ENCODE data around the gene LBH.

LBH gene

GRCh38 chr2:30231212-30231995 lies at the start of gene LBH:
LBH (plus strand) TSS chr2:30231534; CDS start chr2:30231739, 205 bp downstream.
- peak; percentile 87 to 91 for DNase-seq

GRCh38 chr2:30184035-30184434 lies 47.3 kb upstream of the LBH start:
- DNase-seq, result no peak

- DNase-seq, result no peak
These were observed 46.2 kb upstream of the LBH start for GRCh38 chr2:30185178-30185577.

- DNase-seq, result no peak
These were observed 43.0 kb upstream of the LBH start for GRCh38 chr2:30188292-30188691.

GRCh38 chr2:30190637-30191036 lies 40.7 kb upstream of the LBH start:
- DNase-seq, result no peak

- no peak for DNase-seq
These were observed 40.2 kb upstream of the LBH start for GRCh38 chr2:30191107-30191506.

- DNase-seq, result no peak
These were observed 39.5 kb upstream of the LBH start for GRCh38 chr2:30191819-30192271.

- no peak for DNase-seq
These were observed 39.0 kb upstream of the LBH start for GRCh38 chr2:30192314-30192713.

- no peak for DNase-seq
These were observed 38.1 kb upstream of the LBH start for GRCh38 chr2:30193104-30193681.

- no peak for DNase-seq
These were observed 36.9 kb upstream of the LBH start for GRCh38 chr2:30194421-30194820.

- DNase-seq, result no peak
These were observed 36.3 kb upstream of the LBH start for GRCh38 chr2:30195016-30195415.

- DNase-seq, result no peak
These were observed 33.7 kb upstream of the LBH start for GRCh38 chr2:30197570-30198192.

- no peak for DNase-seq
These were observed 29.3 kb upstream of the LBH start for GRCh38 chr2:30201990-30202389.

GRCh38 chr2:30203156-30203555 lies 28.2 kb upstream of the LBH start:
- no peak for DNase-seq

- no peak for DNase-seq
These were observed 27.1 kb upstream of the LBH start for GRCh38 chr2:30204281-30204680.

- DNase-seq, result no peak
These were observed 25.9 kb upstream of the LBH start for GRCh38 chr2:30205456-30205855.

GRCh38 chr2:30206461-30207430 lies 24.6 kb upstream of the LBH start:
- DNase-seq, result no peak

- no peak for DNase-seq
These were observed 22.9 kb upstream of the LBH start for GRCh38 chr2:30208453-30208852.

- no peak for DNase-seq
These were observed 22.1 kb upstream of the LBH start for GRCh38 chr2:30209227-30209626.

- no peak for DNase-seq
These were observed 18.0 kb upstream of the LBH start for GRCh38 chr2:30213326-30213725.

- no peak for DNase-seq
These were observed 17.3 kb upstream of the LBH start for GRCh38 chr2:30213907-30214463.

GRCh38 chr2:30216157-30216556 lies 15.2 kb upstream of the LBH start:
- no peak for DNase-seq

Data from stimulated activated CD4-positive, alpha-beta T cell treated with anti-CD3 and anti-CD28 coated beads, Interleukin-2, amount 100 ng/mL, for 48 hours (primary cell).